GM23338 (cell line): ENCODE data around the gene PIK3R3. TPM values are rescaled to one million over a fixed set of nuclear protein-coding genes. Genes with fewer than 3 reads are reported as not detected.

Experiments
- ATAC-seq: fragments of 200-7000 bp; cut with Tn5 transposase; 3 replicates; pipeline ENCODE4 v1.9.1; 2020
- DNase-seq: peaks from one replicate; pipeline ENCODE4 v3.0.0-alpha.2; 2015; ENCODE audit warnings: low spot score
- H2AFZ ChIP-seq: fragments of 200-600 bp; sonication (generic); 2 replicates; pipeline ENCODE4 v1.8.0; 2016; ENCODE audit warnings: antibody characterized with exemption, mild to moderate bottlenecking, moderate library complexity
- H3F3A ChIP-seq: fragments of 200-600 bp; sonication (generic); replicated peaks from 2 replicates; pipeline ENCODE4 v1.8.0; 2017; ENCODE audit warnings: antibody characterized with exemption, mixed run types, low read depth
- H3K27ac ChIP-seq: fragments of 200-600 bp; sonication (generic); 2 replicates; pipeline ENCODE4 v1.6.1; 2016; ENCODE audit warnings: low read depth
- H3K27me3 ChIP-seq: fragments of 200-600 bp; sonication (generic); 2 replicates; pipeline ENCODE4 v1.8.0; 2016; ENCODE audit warnings: mild to moderate bottlenecking, mixed run types, moderate library complexity; ENCODE audit not compliant: insufficient read depth
- H3K36me3 ChIP-seq: fragments of 200-600 bp; sonication (generic); 2 replicates; pipeline ENCODE4 v1.8.0; 2016; ENCODE audit warnings: mild to moderate bottlenecking; ENCODE audit not compliant: insufficient read depth
- H3K4me1 ChIP-seq: fragments of 200-600 bp; sonication (generic); 2 replicates; pipeline ENCODE4 v1.8.0; 2016; ENCODE audit warnings: mild to moderate bottlenecking, moderate library complexity; ENCODE audit not compliant: insufficient read depth
- H3K4me2 ChIP-seq: fragments of 200-600 bp; sonication (generic); 2 replicates; pipeline ENCODE4 v1.7.1; 2017; ENCODE audit warnings: mixed run types
- H3K4me3 ChIP-seq: fragments of 200-600 bp; sonication (generic); 2 replicates; pipeline ENCODE4 v1.6.1; 2016; ENCODE audit warnings: mixed run types
- H3K79me2 ChIP-seq: fragments of 200-600 bp; sonication (generic); replicated peaks from 2 replicates; pipeline ENCODE4 v1.8.0; 2017; ENCODE audit warnings: mild to moderate bottlenecking; ENCODE audit not compliant: insufficient read depth
- H3K9me2 ChIP-seq: fragments of 200-600 bp; sonication (generic); 2 replicates; pipeline ENCODE4 v1.8.0; 2017; ENCODE audit not compliant: insufficient read depth
- H4K20me1 ChIP-seq: fragments of 200-600 bp; sonication (generic); replicated peaks from 2 replicates; pipeline ENCODE4 v1.8.0; 2017; ENCODE audit warnings: mild to moderate bottlenecking; ENCODE audit not compliant: insufficient read depth
- H3K27ac Mint-ChIP-seq: 2 replicates; pipeline ENCODE4 v1.8.0; 2020; ENCODE audit warnings: inconsistent platforms, mild to moderate bottlenecking, moderate library complexity, mixed read lengths
- H3K27me3 Mint-ChIP-seq: 3 replicates; pipeline ENCODE4 v1.8.0; 2022; ENCODE audit warnings: low read depth, mild to moderate bottlenecking, moderate library complexity, mixed read lengths, inconsistent platforms; ENCODE audit not compliant: insufficient read depth, poor library complexity
- H3K36me3 Mint-ChIP-seq: 3 replicates; pipeline ENCODE4 v1.8.0; 2021; ENCODE audit warnings: low read depth, mild to moderate bottlenecking, inconsistent platforms, moderate library complexity, mixed read lengths
- H3K4me1 Mint-ChIP-seq: 3 replicates; pipeline ENCODE4 v1.8.0; 2020; ENCODE audit warnings: mild to moderate bottlenecking, inconsistent platforms, mixed read lengths
- H3K4me3 Mint-ChIP-seq: 3 replicates; pipeline ENCODE4 v1.8.0; 2021; ENCODE audit warnings: moderate library complexity, mild to moderate bottlenecking, inconsistent platforms, mixed read lengths
- H3K9me3 Mint-ChIP-seq: 3 replicates; pipeline ENCODE4 v1.8.0; 2020; ENCODE audit warnings: moderate library complexity, mild to moderate bottlenecking, inconsistent platforms, mixed read lengths
- CREB1 ChIP-seq: fragments of 250-450 bp; sonication (Bioruptor Pico); IDR thresholded peaks from 2 replicates; pipeline ENCODE4 v1.5.0; 2020; ENCODE audit warnings: low read depth, mild to moderate bottlenecking, moderate library complexity
- ETS1 ChIP-seq: IDR thresholded peaks from 2 replicates; pipeline ENCODE4 v1.6.1; 2016; ENCODE audit warnings: antibody characterized with exemption
- EZH2 ChIP-seq: fragments of 200-600 bp; sonication (generic); IDR thresholded peaks from one replicate; pipeline ENCODE4 v1.8.0; 2017; ENCODE audit warnings: antibody characterized with exemption, mild to moderate bottlenecking, low read depth; ENCODE audit not compliant: unreplicated experiment
- EZH2phosphoT487 ChIP-seq: fragments of 200-600 bp; sonication (generic); IDR thresholded peaks from one replicate; pipeline ENCODE4 v1.8.1; 2018; ENCODE audit warnings: antibody characterized with exemption; ENCODE audit not compliant: unreplicated experiment
- JUNB ChIP-seq: IDR thresholded peaks from one replicate; pipeline ENCODE4 v1.6.1; 2016; ENCODE audit warnings: antibody characterized with exemption; ENCODE audit not compliant: unreplicated experiment
- NANOG ChIP-seq: IDR thresholded peaks from 2 replicates; pipeline ENCODE4 v1.6.1; 2016; ENCODE audit warnings: antibody characterized with exemption, borderline replicate concordance
- POLR2AphosphoS5 ChIP-seq: IDR thresholded peaks from 2 replicates; pipeline ENCODE4 v1.6.1; 2016; ENCODE audit warnings: antibody characterized with exemption, low read depth
- REST ChIP-seq: IDR thresholded peaks from one replicate; pipeline ENCODE4 v1.6.1; 2018; ENCODE audit warnings: antibody characterized with exemption; ENCODE audit not compliant: unreplicated experiment
- ZNF114 ChIP-seq: fragments of 250-450 bp; sonication (Bioruptor Pico); IDR thresholded peaks from 2 replicates; pipeline ENCODE4 v1.5.0; 2020; ENCODE audit warnings: mild to moderate bottlenecking, moderate library complexity
- ZNF331 ChIP-seq: fragments of 250-450 bp; sonication (Bioruptor Pico); IDR thresholded peaks from 2 replicates; pipeline ENCODE4 v1.5.0; 2020; ENCODE audit warnings: low read depth, mild to moderate bottlenecking, moderate library complexity
- ZNF462 ChIP-seq: fragments of 250-450 bp; sonication (Bioruptor Pico); IDR thresholded peaks from 2 replicates; pipeline ENCODE4 v1.5.0; 2020; ENCODE audit warnings: mild to moderate bottlenecking, moderate library complexity
- polyA plus RNA-seq: library from polyadenylated mRNA; unstranded; fragments of >200 nt; fragmentation: Nextera tagmentation; extraction: Ambion mirVana; gene quantifications from 2 replicates; pipeline ENCODE4 v1.2.1, GENCODE V29; 2016
- total RNA-seq: library from RNA; depleted of rRNA; stranded (reverse); fragments of >200 nt; shearing (Covaris generic); gene quantifications from 2 replicates; pipeline ENCODE4 v1.2.3, GENCODE V29; 2014

PIK3R3 gene
- total and polyA plus RNA-seq, 2 experiments from 2014 or later = 7.5 to 8.6 TPM

GRCh38 chr1:46003315-46003714 is 129.1 kb downstream of the PIK3R3 start:
- no peaks in the 10 kb centered on the region for H3K9me2 ChIP-seq
- H4K20me1 ChIP-seq = no peaks in the 10 kb centered on the region
- Mint-ChIP-seq H3K9me3 (no peaks in the 10 kb centered on the region), H3K4me3 (no peak overlapping the region), H3K27me3 (peaks cover 4% of the 10 kb centered on the region), H3K27ac (no peak overlapping the region), H3K4me1 (peaks cover 10% of the 10 kb centered on the region; the same call in 2 of the 3 replicates), H3K36me3 (peaks cover 23% of the 10 kb centered on the region)
- TF ChIP-seq ZNF114 (CRISPR knock-in tag) (no peak), POLR2AphosphoS5 (no peak), EZH2phosphoT487 (no peak), EZH2 (no peak), ZNF331 (no peak), JUNB (no peak), ETS1 (no peak), REST (no peak), CREB1 (CRISPR knock-in tag) (no peak), ZNF462 (CRISPR knock-in tag) (no peak), NANOG (no peak)
- ATAC-seq = no peak
- H3K4me2 ChIP-seq = no peak overlapping the region
- H3K4me1 ChIP-seq = no peaks in the 10 kb centered on the region
- peaks cover 9% of the 10 kb centered on the region for H3K36me3 ChIP-seq
- no peaks in the 10 kb centered on the region for H3F3A ChIP-seq
- no peak overlapping the region for H3K4me3 ChIP-seq
- H3K27me3 ChIP-seq = no peaks in the 10 kb centered on the region
- no peak for DNase-seq
- H3K79me2 ChIP-seq = no peaks in the 10 kb centered on the region
- H3K27ac ChIP-seq = no peak overlapping the region
- H2AFZ ChIP-seq = no peak overlapping the region
